ENCODE data around the gene COMT. TPM values are rescaled to one million over a fixed set of nuclear protein-coding genes. Genes with fewer than 3 reads are reported as not detected.

COMT gene
- total and polyA plus RNA-seq, 9 of the 15 experiments (the other 6 are each of a cell fraction or from before 2014, with no cell fraction given): 12.5 to 351 (median 155) TPM

- TF ChIP-seq ZC3H11A (IDR thresholded peaks at IDR 0.05; ENCODE audit: low read depth, low read length): no peak
- TF ChIP-seq ELK1 (CRISPR knock-in tag; IDR thresholded peaks at IDR 0.05): no peak
- no peak for TF ChIP-seq TCF7 (IDR thresholded peaks at IDR 0.05; ENCODE audit: borderline replicate concordance)
- TF ChIP-seq VEZF1 (CRISPR knock-in tag; IDR thresholded peaks at IDR 0.05): 0 out of 2 replicates have a peak, but pooled peaks have one; percentile 24
- no peak for TF ChIP-seq DEAF1 (CRISPR knock-in tag; IDR thresholded peaks at IDR 0.05)
- no peak for TF ChIP-seq BRCA1 (IDR thresholded peaks at IDR 0.05)
- no peak for TF ChIP-seq BRCA1 (CRISPR knock-in tag; IDR thresholded peaks at IDR 0.05)
- no peak for TF ChIP-seq REST (IDR thresholded peaks at IDR 0.05; ENCODE audit: borderline replicate concordance)
- no peak for TF ChIP-seq REST (CRISPR knock-in tag; IDR thresholded peaks at IDR 0.05; ENCODE audit: low read depth)
- TF ChIP-seq PRDM10 (IDR thresholded peaks at IDR 0.05; ENCODE audit: partially characterized antibody): peak; percentile 49
- TF ChIP-seq ZNF165 (CRISPR knock-in tag; IDR thresholded peaks at IDR 0.05; ENCODE audit: borderline replicate concordance): no peak
Observed at GRCh38 chr22:19974935-19975706, 33.5 kb downstream of the COMT start (continued).
